Measurements from ENCODE around the gene LCMT1. TPM values are rescaled to one million over a fixed set of nuclear protein-coding genes. Genes with fewer than 3 reads are reported as not detected.

Gene LCMT1
- total and polyA plus RNA-seq, 9 donors = 29.4 to 58.9 (median 38.3) TPM

- H3K4me3 ChIP-seq = no peak overlapping the region
- no peaks in the 10 kb centered on the region for H3K27me3 ChIP-seq
- TF ChIP-seq POLR2A (IDR thresholded peaks at IDR 0.05) (no peak), EP300 (IDR thresholded peaks at IDR 0.05) (no peak), CTCF (IDR thresholded peaks at IDR 0.05) (no peak)
- WGBS, 3 donors = 94 to 99% (median 95%) methylated on average over 2 of the region's 2 CpGs
- H3K36me3 ChIP-seq = no peaks in the 10 kb centered on the region
- intact Hi-C loops (cut with DNase I) = no loop called here
- no peaks in the 10 kb centered on the region for H3K9me3 ChIP-seq
- no peak for DNase-seq
- H3K4me1 ChIP-seq (ENCODE audit: insufficient read depth) = no peaks in the 10 kb centered on the region
- H3K27ac ChIP-seq = no peak overlapping the region
These were observed 37.7 kb upstream of the LCMT1 start for GRCh38 chr16:25073854-25074253.

DNA sequence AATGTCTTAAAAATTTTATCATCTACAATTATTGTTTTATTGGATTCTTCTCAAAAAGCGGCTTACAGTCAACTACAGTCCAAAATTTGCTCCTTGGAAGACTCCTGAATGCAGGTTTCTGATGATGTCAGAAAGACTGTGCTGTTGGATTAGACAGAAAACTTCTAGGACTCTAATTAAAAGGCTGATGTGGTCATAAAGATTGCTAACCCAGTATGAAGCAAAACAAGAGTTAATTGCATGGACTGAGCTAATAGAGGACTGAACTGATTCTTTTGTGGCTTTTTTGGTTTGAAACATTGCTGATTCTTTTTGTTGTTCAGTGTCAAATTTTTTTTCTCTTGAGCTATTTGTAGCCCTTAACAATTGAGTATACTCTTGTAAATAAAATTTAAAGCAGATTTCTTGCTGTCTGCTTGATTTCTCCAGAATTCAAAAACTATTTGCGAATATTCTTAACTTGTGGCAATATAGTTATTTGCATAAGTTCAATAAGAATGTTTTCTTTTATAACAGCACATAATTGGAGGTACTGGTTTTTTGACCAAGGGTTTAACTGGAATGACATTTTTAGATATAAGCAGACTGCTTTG is 33.1 kb upstream of the LCMT1 start:
- no peaks in the 10 kb centered on the region for H3K27me3 ChIP-seq
- no peak overlapping the region for H3K4me3 ChIP-seq
- no peaks in the 10 kb centered on the region for H3K36me3 ChIP-seq
- H3K27ac ChIP-seq = no peak overlapping the region
- TF ChIP-seq CTCF (IDR thresholded peaks at IDR 0.05) = no peak
- TF ChIP-seq EP300 (IDR thresholded peaks at IDR 0.05) = no peak
- no peak for TF ChIP-seq POLR2A (IDR thresholded peaks at IDR 0.05)
- no peak for DNase-seq
- intact Hi-C loops (cut with DNase I) = no loop called here
- H3K4me1 ChIP-seq (ENCODE audit: insufficient read depth) = no peaks in the 10 kb centered on the region
- H3K9me3 ChIP-seq = no peaks in the 10 kb centered on the region
- WGBS, 3 donors = 94 to 97% (median 96%) methylated on average over 2 of the region's 2 CpGs

GRCh38 chr16:25079637-25080378 is 31.7 kb upstream of the LCMT1 start:
- 60 to 90% (median 62%) methylated on average over 4 of the region's 4 CpGs for WGBS, 3 donors
- H3K27me3 ChIP-seq = no peaks in the 10 kb centered on the region
- H3K4me3 ChIP-seq = no peak overlapping the region
- TF ChIP-seq POLR2A (IDR thresholded peaks at IDR 0.05) (no peak), CTCF (IDR thresholded peaks at IDR 0.05) (no peak), EP300 (IDR thresholded peaks at IDR 0.05) (no peak)
- no peak overlapping the region for H3K27ac ChIP-seq
- H3K9me3 ChIP-seq = no peaks in the 10 kb centered on the region
- intact Hi-C loops (cut with DNase I) = no loop called here
- no peaks in the 10 kb centered on the region for H3K36me3 ChIP-seq
- no peaks in the 10 kb centered on the region for H3K4me1 ChIP-seq (ENCODE audit: insufficient read depth)
- no peak for DNase-seq

GRCh38 chr16:25080420-25081131 is 31.0 kb upstream of the LCMT1 start:
- Histone ChIP-seq H3K27ac (no peak overlapping the region), H3K36me3 (no peaks in the 10 kb centered on the region), H3K27me3 (no peaks in the 10 kb centered on the region), H3K4me3 (no peak overlapping the region), H3K9me3 (no peaks in the 10 kb centered on the region), H3K4me1 (ENCODE audit: insufficient read depth) (no peaks in the 10 kb centered on the region)
- DNase-seq = no peak
- TF ChIP-seq CTCF (IDR thresholded peaks at IDR 0.05) (no peak), EP300 (IDR thresholded peaks at IDR 0.05) (no peak), POLR2A (IDR thresholded peaks at IDR 0.05) (no peak)
- WGBS, 3 donors = 82 to 87% (median 86%) methylated on average over 5 of the region's 5 CpGs
- intact Hi-C loops (cut with DNase I) = no loop called here

All from ovary (tissue), 9 donors.